HS-27A (cell line): ENCODE measurements around the gene CDC42EP3.

Experiments
- DNase-seq: peaks from one replicate; pipeline ENCODE4 v3.0.0-alpha.2; 2012; ENCODE audit warnings: low read depth, missing footprints

CDC42EP3 gene

GRCh38 chr2:37636381-37637066 lies 34.9 kb downstream of the CDC42EP3 start:
- no peak for DNase-seq

DNA sequence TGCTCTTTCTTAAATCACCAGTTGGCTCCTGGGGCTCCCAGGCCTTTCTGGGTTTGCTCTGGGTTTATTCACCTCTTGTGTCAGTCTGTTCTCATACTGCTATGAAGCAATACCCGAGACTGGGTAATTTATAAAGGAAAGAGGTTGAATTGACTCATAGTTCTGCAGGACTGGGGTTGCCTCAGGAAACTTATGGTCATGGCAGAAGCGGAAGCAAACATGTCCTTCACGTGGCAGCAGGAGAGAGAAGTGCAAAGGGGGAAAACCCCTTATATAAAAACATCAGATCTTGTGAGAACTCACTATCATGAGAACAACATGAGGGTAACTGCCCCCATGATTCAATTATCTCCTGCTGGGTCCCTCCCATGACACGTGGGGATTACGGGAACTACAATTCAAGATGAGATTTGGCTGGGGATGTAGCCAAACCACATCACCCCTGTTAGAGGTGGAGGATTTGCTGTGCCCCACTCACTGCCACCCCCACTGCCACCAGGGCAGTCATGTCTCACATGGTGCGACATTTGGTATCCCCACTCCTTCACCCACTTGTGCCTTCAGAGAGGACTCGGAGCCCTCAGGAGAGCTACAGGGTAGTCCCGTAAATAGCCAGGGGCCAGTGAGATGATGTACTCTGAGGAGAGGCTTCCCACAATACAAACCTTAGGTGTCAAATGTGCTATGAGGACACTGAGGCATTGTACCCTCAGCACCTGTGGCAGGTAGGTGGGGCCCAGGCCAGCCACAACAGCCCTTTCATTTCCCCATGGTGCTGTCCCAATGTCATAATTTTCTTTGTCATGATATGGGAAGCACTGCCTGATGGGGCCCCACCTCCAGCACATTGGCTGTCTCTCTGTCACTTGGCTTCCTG lies 35.7 kb downstream of the CDC42EP3 start:
- no peak for DNase-seq

DNA sequence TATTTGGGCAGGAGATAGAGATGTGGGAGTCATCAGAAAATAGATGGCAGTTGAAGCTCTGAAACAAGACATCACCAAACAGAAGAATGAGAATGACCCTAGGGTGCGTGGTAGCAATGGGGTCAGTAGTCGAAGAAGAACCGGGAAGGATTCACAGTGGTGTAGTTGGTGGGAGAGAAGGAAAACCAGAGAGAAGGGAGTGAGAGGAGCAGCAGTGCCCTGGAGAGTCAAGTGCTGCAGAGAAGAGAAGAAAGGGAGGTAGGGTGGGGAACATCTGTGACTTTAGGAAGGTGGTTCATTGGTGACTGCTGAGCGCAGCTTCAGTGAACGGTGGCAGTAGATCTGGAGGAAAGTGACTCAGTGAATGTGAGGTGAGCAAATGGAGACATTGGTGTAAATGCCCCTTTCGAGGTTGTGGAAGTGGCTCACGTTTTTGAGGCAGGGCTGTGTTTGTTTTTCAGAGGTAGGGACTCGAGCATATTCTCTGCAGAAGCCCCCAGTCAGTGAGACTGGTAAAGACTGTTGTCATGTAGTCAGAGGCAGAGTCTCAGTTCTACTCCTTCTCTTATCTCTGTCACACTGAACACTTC lies 36.4 kb downstream of the CDC42EP3 start:
- no peak for DNase-seq

DNA sequence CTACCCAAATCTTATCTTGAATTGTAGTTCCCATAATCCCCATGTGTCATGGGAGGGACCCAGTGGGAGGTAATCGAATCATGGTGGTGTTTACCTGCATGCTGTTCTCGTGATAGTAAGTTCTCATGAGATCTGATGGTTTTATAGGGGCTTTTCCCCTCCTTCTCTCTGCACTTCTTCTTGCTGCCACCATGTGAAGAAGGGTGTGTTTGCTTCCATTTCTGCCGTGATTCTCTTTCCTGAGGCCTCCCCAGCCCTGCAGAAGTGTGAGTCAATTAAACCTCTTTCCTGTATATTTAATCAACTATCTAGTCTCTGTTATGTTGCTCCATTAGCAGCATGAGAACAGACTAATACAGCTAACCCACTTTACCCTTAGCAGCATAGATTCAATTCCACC lies 37.6 kb downstream of the CDC42EP3 start:
- DNase-seq: no peak

DNA sequence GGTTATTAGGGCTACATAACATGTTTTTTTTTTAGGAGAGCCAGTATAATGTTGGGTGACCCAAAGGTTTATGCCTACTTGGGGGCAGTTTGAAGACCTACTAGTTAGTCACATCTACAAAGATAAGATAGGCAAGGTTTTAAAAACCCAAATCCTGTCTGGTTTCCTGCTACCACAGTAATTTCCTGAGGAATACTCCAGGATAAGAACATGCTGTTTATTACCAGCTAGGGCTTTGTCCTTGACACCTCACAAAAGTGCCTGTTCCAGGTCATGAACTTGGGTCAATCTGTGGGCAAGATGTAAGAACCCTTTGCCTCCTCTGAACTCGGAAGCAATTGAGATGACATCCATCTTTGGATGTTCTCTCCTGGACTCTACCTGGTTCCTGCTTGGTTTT lies 38.2 kb downstream of the CDC42EP3 start:
- no peak for DNase-seq

- no peak for DNase-seq
These were observed 39.1 kb downstream of the CDC42EP3 start for GRCh38 chr2:37632310-37632709.

GRCh38 chr2:37631698-37632097 lies 39.7 kb downstream of the CDC42EP3 start:
- DNase-seq: no peak

GRCh38 chr2:37631292-37631691 lies 40.1 kb downstream of the CDC42EP3 start:
- DNase-seq: no peak

GRCh38 chr2:37630776-37631175 lies 40.7 kb downstream of the CDC42EP3 start:
- DNase-seq: no peak

- DNase-seq: no peak
These were observed 41.1 kb downstream of the CDC42EP3 start for GRCh38 chr2:37630301-37630700.

DNA sequence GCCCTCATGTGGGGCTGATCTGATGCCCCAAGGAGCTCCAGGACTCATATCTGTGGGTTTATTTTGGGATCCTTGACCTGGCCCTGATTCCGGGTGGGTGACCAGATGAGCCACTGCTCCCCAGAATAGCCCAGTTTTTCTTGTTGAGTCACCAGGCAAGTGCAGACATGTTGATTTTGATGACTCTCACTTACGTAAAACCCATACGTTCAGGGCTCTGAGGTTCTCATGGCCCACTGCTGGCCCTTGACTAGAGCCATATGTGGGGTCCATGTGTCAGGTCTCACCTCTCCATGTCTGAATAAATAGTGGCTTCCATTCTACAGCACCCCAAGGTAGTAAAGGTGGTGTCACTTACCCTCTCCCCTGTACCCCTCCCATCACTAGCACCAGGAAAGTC lies 41.9 kb downstream of the CDC42EP3 start:
- no peak for DNase-seq

DNA sequence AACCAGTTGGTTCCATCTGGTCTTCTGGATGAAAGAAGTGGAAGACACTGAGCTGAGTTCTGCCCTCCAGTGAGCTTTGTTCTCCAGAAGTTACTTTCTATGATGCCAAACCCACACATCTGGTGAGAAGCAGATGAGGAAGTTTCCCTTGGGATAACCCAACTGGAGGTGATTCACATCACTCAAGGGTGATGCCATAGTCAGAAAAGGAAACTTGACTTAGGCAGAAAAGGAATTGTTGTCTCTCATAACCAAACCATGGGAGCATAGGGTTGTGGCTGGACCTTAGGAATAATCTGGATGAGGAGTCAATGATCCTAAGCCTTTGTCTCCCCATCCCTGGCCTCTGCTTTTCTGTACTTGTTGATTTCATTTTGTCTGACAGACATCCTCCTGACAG lies 43.7 kb downstream of the CDC42EP3 start:
- DNase-seq: no peak

GRCh38 chr2:37625796-37626571 lies 45.5 kb downstream of the CDC42EP3 start:
- no peak for DNase-seq

DNA sequence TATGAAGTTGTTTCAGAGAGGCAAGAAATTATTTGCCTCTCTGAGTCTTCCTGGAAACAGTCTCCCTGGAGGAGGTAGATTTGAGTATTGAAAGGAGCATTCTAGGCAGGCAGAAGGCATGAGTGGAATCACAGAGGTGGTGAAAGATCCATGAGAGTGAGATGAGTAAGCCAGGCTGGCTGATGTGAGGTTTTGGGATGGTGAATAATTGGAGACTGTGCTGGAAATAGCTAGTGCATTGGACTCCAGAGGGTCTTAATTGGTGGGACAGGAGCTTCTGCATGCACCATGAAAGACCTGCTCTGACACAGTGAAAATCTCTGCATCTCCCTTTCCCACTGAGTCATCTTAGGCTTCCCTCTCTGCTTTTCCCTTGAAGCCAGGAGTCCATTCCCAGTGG lies 46.3 kb downstream of the CDC42EP3 start:
- DNase-seq: no peak

DNA sequence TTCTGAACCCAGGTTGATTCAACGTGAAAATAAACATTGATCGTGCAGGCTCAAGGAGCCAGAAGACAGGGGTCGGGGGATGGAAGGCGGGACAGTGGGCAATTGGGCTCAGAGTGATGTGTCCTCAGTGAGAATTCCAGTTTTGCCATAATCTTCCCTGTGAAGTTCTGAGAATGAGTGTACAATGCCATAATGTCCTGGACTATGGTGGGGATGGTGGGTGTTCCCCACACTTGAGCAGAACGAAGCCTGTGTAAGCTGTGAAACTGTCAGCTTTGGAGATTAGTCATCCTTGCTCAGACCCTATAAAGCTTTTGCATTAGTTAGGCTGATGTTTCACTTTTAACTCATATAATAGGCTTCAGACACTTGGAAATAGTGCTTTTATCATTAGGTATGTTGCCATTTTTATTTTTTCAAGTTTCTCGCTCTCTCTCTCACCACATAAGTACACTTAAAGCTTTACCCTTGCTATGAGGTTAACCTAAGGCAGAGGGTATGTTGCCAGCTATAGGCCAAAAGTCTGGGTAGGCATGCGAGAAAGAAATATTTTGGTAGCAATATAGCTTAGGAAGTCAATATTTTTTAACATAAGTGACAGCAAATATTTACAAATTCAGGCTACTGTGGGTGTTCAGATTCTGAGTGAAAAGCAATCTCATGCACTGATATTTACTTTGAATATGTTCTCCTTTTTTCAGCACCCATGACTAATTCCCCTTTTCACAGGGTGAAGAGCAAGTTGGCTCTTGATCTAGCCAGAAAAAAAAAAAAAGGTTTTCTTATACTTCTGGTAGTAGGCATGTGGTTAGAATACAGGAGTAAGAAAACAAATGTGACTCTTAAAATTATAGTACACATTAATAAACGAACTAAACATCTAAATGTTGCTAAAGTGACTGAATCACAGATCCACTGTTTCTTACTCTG lies 47.2 kb downstream of the CDC42EP3 start:
- DNase-seq: no peak

GRCh38 chr2:37623406-37623805 lies 48.0 kb downstream of the CDC42EP3 start:
- DNase-seq: no peak

GRCh38 chr2:37622450-37623100 lies 48.9 kb downstream of the CDC42EP3 start:
- DNase-seq: no peak

GRCh38 chr2:37621199-37621598 lies 50.2 kb downstream of the CDC42EP3 start:
- no peak for DNase-seq

DNA sequence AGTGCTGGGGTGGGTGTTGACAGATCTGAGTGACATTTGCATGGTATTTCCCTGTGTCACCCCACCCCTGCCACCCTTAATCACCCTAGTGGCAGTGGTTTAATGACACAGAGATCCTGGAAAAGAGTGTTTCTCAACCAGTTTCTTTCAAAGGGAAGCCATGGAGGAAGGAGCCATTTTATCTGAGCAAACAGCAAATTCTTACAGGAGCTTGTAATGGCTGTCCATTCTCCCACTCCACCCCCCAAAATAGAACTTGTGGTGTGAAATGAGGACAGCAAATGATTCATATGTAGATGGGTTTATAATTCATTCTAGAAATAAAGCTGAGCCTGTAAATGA lies 51.5 kb downstream of the CDC42EP3 start:
- DNase-seq: no peak

DNA sequence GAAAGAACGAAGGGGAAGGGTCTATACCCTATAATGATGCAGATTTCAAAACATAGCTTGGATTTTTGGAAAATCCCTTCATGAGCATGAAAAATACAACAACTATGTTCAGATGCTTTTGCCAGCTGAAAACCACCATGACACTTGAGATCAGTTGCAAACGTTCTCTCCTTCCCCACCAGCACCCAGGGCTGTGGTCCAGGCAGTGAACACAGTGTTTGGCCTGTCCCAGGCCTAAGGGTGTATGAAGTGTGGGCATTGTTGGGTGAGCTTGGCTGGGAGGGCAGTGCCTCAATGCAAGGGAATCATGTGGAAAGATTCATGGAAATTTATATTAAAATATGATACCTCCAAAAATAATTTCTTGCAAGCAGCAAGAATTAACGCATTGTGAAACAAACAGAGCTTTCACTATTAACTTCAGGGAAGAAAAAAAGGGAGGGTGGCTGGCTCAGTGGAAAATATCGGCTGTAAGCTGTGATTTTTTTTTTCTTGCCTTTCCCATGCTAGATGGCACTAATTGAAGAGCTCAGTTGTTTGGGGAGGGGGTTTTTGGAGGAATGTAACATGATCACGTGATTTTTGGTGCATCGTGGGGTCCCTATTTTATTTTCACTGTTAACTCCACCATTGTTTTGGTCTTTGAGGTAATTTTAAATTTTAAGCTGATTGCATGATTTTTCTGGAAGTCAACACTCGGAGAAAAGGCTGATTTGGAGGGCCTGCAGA lies 52.0 kb downstream of the CDC42EP3 start:
- no peak for DNase-seq
